HG03565 (cell line): Measurements from ENCODE around the gene NDUFAF3.
A peak's percentile ranks its signal among the peaks of the same experiment; 100 is the strongest.

ENCODE experiments used
- ATAC-seq: cut with Tn5 transposase; IDR thresholded peaks from one replicate; pipeline ENCODE4 v1.9.1; 2021; ENCODE audit warnings: mild to moderate bottlenecking, moderate library complexity; ENCODE audit not compliant: unreplicated experiment

Gene NDUFAF3

DNA sequence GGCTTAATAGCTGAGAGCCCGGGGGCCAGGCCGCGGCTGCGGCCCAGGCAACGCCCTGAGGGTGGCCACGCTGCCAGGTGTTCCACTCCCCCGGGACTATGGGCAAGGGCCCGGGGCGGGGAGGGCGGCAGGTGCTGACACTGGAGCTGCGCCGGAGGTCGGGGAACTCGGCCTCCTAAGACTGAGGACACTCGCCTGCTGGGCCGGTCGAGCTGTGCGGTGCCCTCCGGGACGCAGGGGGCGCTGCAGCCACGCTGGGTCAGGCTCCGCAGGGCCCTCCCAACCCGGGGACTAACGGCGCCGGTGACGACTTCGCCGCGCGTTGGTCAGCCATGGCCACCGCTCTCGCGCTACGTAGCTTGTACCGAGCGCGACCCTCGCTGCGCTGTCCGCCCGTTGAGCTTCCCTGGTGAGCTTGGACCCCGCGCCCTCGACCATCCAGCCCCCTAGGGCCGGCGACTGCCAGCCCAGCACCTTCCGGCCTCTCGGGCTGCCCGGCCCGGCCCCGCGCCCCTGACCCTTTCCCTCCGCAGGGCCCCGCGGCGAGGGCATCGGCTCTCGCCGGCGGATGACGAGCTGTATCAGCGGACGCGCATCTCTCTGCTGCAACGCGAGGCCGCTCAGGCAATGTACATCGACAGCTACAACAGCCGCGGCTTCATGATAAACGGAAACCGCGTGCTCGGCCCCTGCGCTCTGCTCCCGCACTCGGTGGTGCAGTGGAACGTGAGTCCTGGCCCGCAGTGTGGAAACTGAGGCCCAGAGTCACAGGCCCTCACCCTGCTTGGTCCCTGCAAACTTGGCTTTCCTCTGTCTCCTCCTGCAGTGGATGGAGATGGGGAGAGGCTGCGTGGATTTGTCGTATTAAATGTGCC lies at the start of gene NDUFAF3:
Gene NDUFAF3, plus strand, starts transcription at position 309 of the 875 bp plus-strand sequence. Its CDS starts 24 bp downstream, at position 333.
- ATAC-seq = peak; percentile 39

DNA sequence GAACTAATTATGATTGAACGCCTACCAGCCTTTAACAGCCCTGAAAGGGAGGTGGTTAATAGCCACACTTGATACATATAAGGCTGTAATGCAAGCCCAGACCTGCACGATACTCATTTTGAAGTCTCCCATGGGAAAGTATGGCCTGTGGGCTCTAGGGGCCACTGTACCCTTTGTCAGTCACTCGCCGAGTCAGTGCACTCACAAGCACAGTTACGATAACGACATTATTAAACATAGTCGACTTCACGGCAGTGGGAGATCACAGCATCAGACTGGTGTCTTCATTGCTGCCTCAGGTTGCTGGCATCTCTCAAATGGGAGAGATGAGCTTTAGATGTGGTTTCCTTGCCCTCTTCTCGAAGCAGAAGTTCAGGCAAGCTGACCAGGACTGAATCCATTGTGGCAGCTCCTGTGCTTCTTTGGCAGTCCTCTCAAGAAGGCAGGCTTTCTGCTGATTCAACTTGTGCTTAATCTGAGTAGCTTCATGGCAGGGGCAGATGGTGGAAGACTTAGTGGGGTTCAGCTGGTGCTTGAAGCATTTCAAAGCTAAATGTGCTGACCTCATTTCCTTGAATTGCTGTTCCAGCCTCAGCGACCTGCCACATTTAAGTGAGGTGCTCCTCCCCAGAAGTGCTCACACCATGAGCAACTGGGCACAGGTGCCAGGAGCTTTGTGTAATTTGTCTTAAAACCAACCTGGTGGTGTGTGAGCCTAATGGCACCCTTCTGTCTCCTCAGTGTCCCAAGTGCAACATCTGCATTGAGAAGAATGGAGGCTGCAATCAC lies 47.7 kb upstream of the NDUFAF3 start:
- no peak for ATAC-seq

- ATAC-seq = no peak
These were observed 42.5 kb upstream of the NDUFAF3 start for GRCh38 chr3:48979451-48979850.

GRCh38 chr3:48980295-48980694 lies 41.6 kb upstream of the NDUFAF3 start:
- no peak for ATAC-seq

DNA sequence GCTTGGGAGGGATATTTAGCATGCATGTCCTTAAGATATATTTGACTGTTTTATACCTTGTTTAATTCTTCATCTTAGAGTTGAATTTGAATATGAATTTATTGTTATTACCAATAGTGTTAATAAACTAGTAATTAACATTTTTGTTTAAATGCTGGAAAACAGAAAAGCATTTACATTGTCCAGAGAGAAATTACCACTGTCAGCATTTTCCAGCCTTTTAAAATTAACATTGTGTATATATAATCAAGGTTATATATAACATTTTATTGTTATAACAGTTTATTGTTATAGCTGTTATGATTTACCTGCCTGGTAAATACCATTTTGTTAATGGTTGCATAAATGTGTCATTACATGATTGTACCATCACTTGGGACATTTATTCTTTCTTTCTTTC lies 39.9 kb upstream of the NDUFAF3 start:
- no peak for ATAC-seq

DNA sequence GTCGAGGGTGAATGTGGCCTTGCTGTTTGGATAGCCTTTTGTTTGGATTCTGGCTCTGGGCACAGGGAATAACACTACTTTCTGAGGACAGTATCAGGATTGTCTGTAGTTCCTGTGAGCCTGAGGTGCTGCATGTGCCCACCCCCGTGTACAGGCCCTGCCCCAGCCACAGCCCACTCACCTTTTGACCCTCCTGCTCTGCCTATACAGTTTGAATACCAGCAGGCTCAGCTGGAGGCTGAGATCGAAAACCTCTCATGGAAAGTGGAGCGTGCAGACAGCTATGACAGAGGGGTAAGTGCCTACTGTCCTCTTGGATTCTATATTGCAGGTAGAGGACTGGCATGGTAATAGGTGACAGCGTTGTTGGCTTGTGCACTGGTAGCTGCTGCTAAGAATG lies 39.2 kb upstream of the NDUFAF3 start:
- no peak for ATAC-seq

- no peak for ATAC-seq
These were observed 38.8 kb upstream of the NDUFAF3 start for GRCh38 chr3:48983096-48983495.

GRCh38 chr3:48984663-48985062 lies 37.3 kb upstream of the NDUFAF3 start:
- no peak for ATAC-seq

GRCh38 chr3:48985831-48986376 lies 36.0 kb upstream of the NDUFAF3 start:
- no peak for ATAC-seq

- no peak for ATAC-seq
These were observed 32.7 kb upstream of the NDUFAF3 start for GRCh38 chr3:48989126-48989795.

- ATAC-seq = no peak
These were observed 31.9 kb upstream of the NDUFAF3 start, which contains the start of gene P4HTM for GRCh38 chr3:48989796-48990635. TSS of gene P4HTM (plus strand) at chr3:48990241. CDS start at chr3:48990257, 16 bp downstream.

DNA sequence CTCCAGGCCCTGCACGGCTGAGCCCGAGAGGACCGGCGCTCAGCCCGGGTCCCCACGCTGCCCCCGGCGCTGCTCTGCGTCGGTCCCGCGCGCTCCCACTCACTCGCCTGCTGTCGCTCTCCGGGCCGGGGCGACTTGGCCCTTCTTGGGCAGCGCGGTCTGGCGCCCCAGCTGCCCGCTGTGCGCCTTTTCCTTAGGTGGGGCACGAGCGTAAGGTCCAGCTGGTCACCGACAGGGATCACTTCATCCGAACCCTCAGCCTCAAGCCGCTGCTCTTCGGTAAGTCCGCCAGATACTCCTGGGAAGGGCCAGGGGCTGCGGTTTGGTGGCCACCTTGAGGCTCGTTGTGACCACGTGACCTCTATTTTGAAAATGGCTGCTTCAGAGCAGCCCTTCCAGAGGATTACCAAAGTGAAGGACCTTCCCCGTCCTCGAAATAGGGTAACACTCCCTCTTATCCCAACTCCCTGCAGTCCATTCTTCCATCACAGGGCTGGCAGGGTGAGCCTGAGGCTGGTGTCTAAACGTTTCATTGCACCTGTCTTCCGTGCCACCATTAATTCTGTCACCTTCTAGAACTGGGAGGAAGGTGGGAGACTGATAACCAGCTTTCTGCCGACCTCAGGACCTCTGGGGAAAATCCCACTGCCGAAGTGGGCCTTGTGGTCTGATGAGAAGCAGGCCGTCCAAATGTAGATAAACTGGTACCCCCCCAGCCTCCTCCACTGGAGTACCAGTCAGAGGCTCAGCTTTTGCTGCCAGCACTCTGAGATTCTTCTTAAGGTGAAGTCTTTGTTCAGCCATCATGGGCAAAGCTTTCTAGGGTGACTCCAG lies 31.1 kb upstream of the NDUFAF3 start:
- ATAC-seq = no peak

DNA sequence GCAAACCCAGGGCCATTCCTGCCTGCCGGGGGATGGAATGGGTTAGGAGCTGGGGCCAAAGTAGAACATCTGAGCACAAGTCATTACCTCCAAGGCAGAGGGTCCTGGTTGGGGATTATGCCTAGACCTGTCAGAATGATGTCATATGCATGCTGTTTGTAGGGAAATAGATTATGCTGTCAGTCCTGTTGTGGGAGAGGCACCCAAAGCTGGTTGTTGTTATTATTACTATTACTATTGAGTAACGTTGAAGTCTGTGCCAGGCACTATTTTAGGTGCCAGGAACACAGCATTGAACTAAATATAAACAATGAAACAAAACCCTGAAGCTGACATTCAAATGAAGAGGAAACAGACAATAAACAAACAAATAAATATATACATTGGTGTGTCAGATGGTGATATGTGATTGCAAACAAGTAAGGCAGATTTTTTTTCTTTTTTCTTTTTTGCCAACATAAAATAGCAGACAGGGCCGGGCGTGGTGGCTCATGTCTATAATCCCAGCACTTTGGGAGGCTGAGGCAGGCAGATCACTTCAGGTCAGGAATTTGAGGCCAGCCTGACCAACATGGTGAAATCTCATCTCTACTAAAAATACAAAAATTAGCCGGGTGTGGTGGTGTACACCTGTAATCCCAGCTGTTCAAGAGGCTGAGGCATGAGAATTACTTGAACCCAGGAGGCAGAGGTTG lies 29.9 kb upstream of the NDUFAF3 start:
- no peak for ATAC-seq

DNA sequence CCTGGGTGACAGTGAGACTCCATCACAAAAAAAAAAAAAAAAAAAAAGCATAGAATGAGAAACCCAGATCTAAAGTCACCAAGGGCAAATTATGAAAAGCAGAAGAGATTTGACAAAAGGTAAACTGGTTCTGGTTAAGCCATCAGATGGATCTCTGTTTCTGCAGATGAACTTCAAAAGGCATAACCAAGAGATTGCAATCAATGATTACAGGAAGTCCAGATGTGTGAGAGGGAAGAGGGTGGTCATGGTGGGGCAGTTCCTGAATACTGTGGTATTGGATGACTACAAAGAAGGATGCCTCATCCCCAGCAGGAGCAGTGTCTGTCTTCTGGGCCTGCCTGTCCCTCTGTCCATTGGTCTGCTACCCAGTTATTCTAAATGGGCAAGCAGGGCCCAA lies 28.1 kb upstream of the NDUFAF3 start:
- ATAC-seq = no peak

- ATAC-seq = no peak
These were observed 25.3 kb upstream of the NDUFAF3 start for GRCh38 chr3:48996640-48997039.

DNA sequence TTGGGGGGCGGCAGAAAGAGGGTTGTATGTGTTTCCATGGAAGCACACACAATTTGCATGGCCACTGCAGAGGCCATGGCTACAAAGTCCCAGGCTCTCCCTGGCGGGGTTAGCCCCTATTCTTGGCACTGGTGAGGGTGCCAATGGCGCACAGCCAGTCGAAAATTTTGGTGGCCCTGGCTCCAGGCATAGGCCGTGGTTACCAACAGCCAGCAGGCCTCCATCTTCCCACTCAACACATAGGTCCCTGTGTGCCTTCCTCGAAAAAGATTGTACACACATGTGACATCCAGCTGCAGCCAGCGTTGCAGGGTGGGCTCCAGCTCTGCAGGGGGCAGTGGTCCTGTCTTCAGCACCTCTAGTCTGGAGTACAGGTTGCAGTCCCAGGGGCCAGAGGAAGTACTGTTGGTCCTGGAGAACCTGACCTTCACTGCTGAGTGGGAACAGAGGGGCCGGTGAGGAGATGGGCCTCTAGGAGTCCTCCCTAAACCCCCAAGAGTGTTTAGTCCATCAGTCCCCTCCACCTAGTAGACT lies 24.8 kb upstream of the NDUFAF3 start:
- ATAC-seq = no peak

- ATAC-seq = no peak
These were observed 23.9 kb upstream of the NDUFAF3 start for GRCh38 chr3:48997714-48998637.
